HUES6 (cell line): ENCODE measurements around the gene RAP1GAP2.
A peak's percentile ranks its signal among the peaks of the same experiment; 100 is the strongest.

ENCODE experiments used
- H3K27ac ChIP-seq: 2 replicates; pipeline ENCODE4 v1.7.0; 2013; ENCODE audit warnings: low read depth, mild to moderate bottlenecking, low read length, inconsistent platforms
- H3K27me3 ChIP-seq: 2 replicates; pipeline ENCODE4 v1.6.1; 2013; ENCODE audit warnings: low read length; ENCODE audit not compliant: control insufficient read depth, insufficient read depth
- H3K36me3 ChIP-seq: 2 replicates; pipeline ENCODE4 v1.6.1; 2013; ENCODE audit warnings: low read length; ENCODE audit not compliant: control insufficient read depth, insufficient read depth
- H3K4me1 ChIP-seq: 2 replicates; pipeline ENCODE4 v1.6.1; 2013; ENCODE audit warnings: low read length; ENCODE audit not compliant: control insufficient read depth, insufficient read depth
- H3K4me3 ChIP-seq: 2 replicates; pipeline ENCODE4 v1.5.1; 2013; ENCODE audit warnings: low read depth, low read length
- H3K9ac ChIP-seq: one replicate; pipeline ENCODE4 v1.6.1; 2013; ENCODE audit warnings: mild to moderate bottlenecking, low read length
- H3K9me3 ChIP-seq: 2 replicates; pipeline ENCODE4 v1.6.1; 2013; ENCODE audit warnings: low read depth, low read length; ENCODE audit not compliant: control insufficient read depth, insufficient read depth

RAP1GAP2 gene

GRCh38 chr17:2854143-2855055 lies 58.2 kb downstream of the RAP1GAP2 start:
- Histone ChIP-seq H3K36me3 (no peaks in the 10 kb centered on the region), H3K4me1 (peaks cover 30% of the 10 kb centered on the region), H3K27ac (peak overlapping the region; percentile 61; the same call in 1 of the 2 replicates), H3K9me3 (no peaks in the 10 kb centered on the region), H3K27me3 (peaks cover 40% of the 10 kb centered on the region; the same call in 1 of the 2 replicates), H3K9ac (peak overlapping the region; percentile 79), H3K4me3 (peak overlapping the region; percentile 82)

- Histone ChIP-seq H3K27ac (no peak overlapping the region), H3K4me1 (peaks cover 28% of the 10 kb centered on the region), H3K4me3 (peak overlapping the region; percentile 82), H3K9me3 (no peaks in the 10 kb centered on the region), H3K27me3 (peaks cover 40% of the 10 kb centered on the region; the same call in 1 of the 2 replicates), H3K36me3 (no peaks in the 10 kb centered on the region), H3K9ac (peak overlapping the region; percentile 79)
Observed at GRCh38 chr17:2855063-2855600, 58.9 kb downstream of the RAP1GAP2 start.

DNA sequence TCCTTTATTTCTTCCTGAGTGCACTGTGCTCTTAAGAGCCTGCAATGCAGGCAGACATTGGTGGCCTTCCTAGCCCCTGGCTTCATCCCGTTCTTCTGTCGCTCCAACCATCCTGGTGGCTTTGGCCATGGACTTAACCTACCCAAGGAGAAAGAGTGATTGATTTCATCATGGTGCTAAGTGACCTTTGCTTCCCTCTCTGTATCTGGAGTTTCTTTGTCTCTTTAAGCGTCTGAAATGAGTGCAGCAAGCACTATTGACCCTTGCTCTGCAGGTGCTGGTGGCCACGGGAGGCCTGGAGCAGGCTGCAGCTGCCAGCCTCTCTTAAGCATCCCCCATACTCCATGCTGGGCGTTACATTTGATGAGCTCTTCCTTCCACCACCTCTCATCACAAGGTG lies 60.5 kb downstream of the RAP1GAP2 start:
- H3K27me3 ChIP-seq: peaks cover 32% of the 10 kb centered on the region; the same call in 1 of the 2 replicates
- H3K4me3 ChIP-seq: no peak overlapping the region

DNA sequence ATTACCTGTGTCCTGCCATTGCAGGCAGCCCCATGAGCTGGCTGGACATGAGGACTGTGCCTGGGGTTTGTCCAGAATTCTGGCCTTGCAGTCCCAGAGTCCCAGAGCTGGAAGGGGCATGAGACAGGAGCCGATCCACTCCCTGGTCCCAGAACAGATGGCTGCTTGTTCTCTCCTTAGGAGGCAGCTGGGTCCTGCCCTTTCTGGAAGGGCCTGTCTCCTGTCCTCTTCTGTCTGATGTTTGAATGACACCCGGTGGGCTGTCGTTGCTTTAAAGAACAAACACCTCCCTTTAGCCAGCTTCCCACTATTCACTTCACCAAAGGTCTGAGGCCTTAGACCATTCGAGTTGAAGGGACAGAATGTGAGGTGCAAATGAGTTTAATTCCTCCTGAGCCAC lies 63.8 kb downstream of the RAP1GAP2 start:
- H3K36me3 ChIP-seq: no peaks in the 10 kb centered on the region; the same call in 1 of the 2 replicates
- H3K27me3 ChIP-seq: peaks cover 9% of the 10 kb centered on the region; the same call in 1 of the 2 replicates
- no peak overlapping the region for H3K4me3 ChIP-seq
- H3K27ac ChIP-seq: no peak overlapping the region
- H3K9me3 ChIP-seq: no peaks in the 10 kb centered on the region
- H3K4me1 ChIP-seq: peaks cover 49% of the 10 kb centered on the region
- H3K9ac ChIP-seq: no peak overlapping the region

More for the DNA sequence above, 60.5 kb downstream of the RAP1GAP2 start:
- Histone ChIP-seq H3K9ac (no peak overlapping the region), H3K36me3 (no peaks in the 10 kb centered on the region), H3K27ac (no peak overlapping the region), H3K9me3 (no peaks in the 10 kb centered on the region), H3K4me1 (peaks cover 31% of the 10 kb centered on the region)

- Histone ChIP-seq H3K4me3 (no peak overlapping the region), H3K9ac (no peak overlapping the region), H3K9me3 (no peaks in the 10 kb centered on the region), H3K4me1 (peaks cover 49% of the 10 kb centered on the region), H3K27ac (no peak overlapping the region), H3K27me3 (peaks cover 5% of the 10 kb centered on the region; the same call in 1 of the 2 replicates), H3K36me3 (no peaks in the 10 kb centered on the region; the same call in 1 of the 2 replicates)
Observed at GRCh38 chr17:2860883-2861282, 64.6 kb downstream of the RAP1GAP2 start.

DNA sequence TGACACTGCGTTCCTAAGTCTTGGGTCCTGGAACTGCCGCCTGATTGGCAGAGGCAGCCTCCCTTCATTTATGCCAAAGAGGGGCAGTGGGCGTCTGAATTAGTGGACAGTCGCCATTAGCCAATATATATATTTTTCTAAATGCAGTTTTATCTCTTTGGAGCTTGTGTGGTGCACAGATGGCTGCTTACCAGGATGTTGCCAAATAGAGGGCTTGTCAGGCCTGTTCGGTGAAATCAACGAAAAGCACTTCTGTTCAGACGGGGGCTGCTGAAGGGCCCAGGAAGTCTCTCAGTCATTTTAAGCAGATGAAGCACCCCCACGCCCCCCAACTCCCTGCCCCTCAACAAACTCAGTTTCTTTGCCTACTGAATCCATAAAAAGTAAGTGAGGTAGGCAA lies 66.0 kb downstream of the RAP1GAP2 start:
- Histone ChIP-seq H3K27me3 (no peaks in the 10 kb centered on the region), H3K27ac (no peak overlapping the region), H3K4me1 (peaks cover 38% of the 10 kb centered on the region), H3K9ac (no peak overlapping the region), H3K9me3 (no peaks in the 10 kb centered on the region), H3K4me3 (no peak overlapping the region), H3K36me3 (no peaks in the 10 kb centered on the region; the same call in 1 of the 2 replicates)

DNA sequence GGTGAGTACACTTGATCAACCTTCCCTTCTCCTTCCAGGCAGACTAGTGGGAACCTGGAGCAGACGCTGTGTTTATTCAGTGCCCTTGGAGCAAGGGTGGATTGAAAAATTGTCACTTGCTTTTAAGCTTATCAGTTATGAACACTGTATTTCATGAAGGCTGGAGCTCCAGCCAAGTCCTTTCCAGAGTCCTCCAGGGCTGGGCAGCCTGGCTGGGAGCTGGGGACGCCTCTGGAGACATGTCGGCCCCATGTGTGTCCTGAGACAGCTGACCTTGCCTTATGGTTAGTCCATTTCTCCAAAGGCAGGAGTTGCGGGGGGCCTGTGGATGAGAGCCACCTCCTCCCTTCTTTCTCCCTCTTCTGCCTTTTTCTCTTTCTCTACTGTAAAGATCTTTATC lies 67.0 kb downstream of the RAP1GAP2 start:
- Histone ChIP-seq H3K9ac (no peak overlapping the region), H3K36me3 (no peaks in the 10 kb centered on the region; the same call in 1 of the 2 replicates)

GRCh38 chr17:2865228-2865627 lies 69.0 kb downstream of the RAP1GAP2 start:
- Histone ChIP-seq H3K27ac (no peak overlapping the region), H3K4me1 (peaks cover 56% of the 10 kb centered on the region), H3K27me3 (no peaks in the 10 kb centered on the region), H3K36me3 (no peaks in the 10 kb centered on the region; the same call in 1 of the 2 replicates), H3K9ac (no peak overlapping the region), H3K9me3 (no peaks in the 10 kb centered on the region), H3K4me3 (no peak overlapping the region)

More for the DNA sequence above, 67.0 kb downstream of the RAP1GAP2 start:
- Histone ChIP-seq H3K4me1 (peaks cover 45% of the 10 kb centered on the region), H3K27me3 (no peaks in the 10 kb centered on the region), H3K4me3 (no peak overlapping the region), H3K9me3 (no peaks in the 10 kb centered on the region), H3K27ac (no peak overlapping the region)

GRCh38 chr17:2867441-2868424 lies 71.5 kb downstream of the RAP1GAP2 start:
- H3K27me3 ChIP-seq: no peaks in the 10 kb centered on the region
- H3K27ac ChIP-seq: no peak overlapping the region
- no peaks in the 10 kb centered on the region for H3K9me3 ChIP-seq
- H3K9ac ChIP-seq: no peak overlapping the region
- no peak overlapping the region; the same call in 1 of the 2 replicates for H3K4me3 ChIP-seq
- no peaks in the 10 kb centered on the region; the same call in 1 of the 2 replicates for H3K36me3 ChIP-seq
- H3K4me1 ChIP-seq: peaks cover 63% of the 10 kb centered on the region

GRCh38 chr17:2869604-2870003 lies 73.4 kb downstream of the RAP1GAP2 start:
- peaks cover 52% of the 10 kb centered on the region for H3K4me1 ChIP-seq
- no peaks in the 10 kb centered on the region for H3K9me3 ChIP-seq
- no peaks in the 10 kb centered on the region; the same call in 1 of the 2 replicates for H3K36me3 ChIP-seq
- no peak overlapping the region for H3K27ac ChIP-seq
- H3K9ac ChIP-seq: no peak overlapping the region
- H3K4me3 ChIP-seq: no peak overlapping the region
- H3K27me3 ChIP-seq: no peaks in the 10 kb centered on the region
